Panc1 (cell line): ENCODE results near the gene ADAM23. TPM values are rescaled to one million over a fixed set of nuclear protein-coding genes. Genes with fewer than 3 reads are reported as not detected.

Experiments
- ATAC-seq: fragments of 200-7000 bp; cut with Tn5 transposase; 2 replicates; pipeline ENCODE4 v1.9.1; 2020; ENCODE audit warnings: mild to moderate bottlenecking, moderate library complexity
- BruUV-seq: library from RNA; stranded (reverse); fragments of 400-500 nt; replicated peaks from 2 replicates; lab custom pipeline; 2021; lab: Mats Ljungman, UMichigan
- CTCF ChIA-PET: fragments of 300-600 bp; sonication (Branson Sonifier 250); formaldehyde crosslinking; loops from one replicate; lab custom pipeline; 2022; ENCODE audit warnings: antibody characterized with exemption; lab: Charles Lee
- POLR2A ChIA-PET: fragments of 300-600 bp; sonication (Branson Sonifier 250); formaldehyde crosslinking; loops from one replicate; lab custom pipeline; 2022; ENCODE audit warnings: antibody characterized with exemption; lab: Charles Lee
- DNase-seq: peaks from one replicate; pipeline ENCODE4 v3.0.0-alpha.2; 2010; ENCODE audit warnings: low read depth, low spot score
- H3K27ac ChIP-seq: 2 replicates; pipeline ENCODE4 v1.5.1; 2011; ENCODE audit warnings: mild to moderate bottlenecking, low read length, inconsistent platforms
- H3K27me3 ChIP-seq: fragments of 200-500 bp; sonication (Bioruptor generic); 2 replicates; pipeline ENCODE4 v1.6.0; 2014; ENCODE audit warnings: low read length, inconsistent platforms; ENCODE audit not compliant: control insufficient read depth, insufficient read depth
- H3K36me3 ChIP-seq: fragments of 200-500 bp; sonication (Bioruptor generic); 2 replicates; pipeline ENCODE4 v1.5.1; 2014; ENCODE audit warnings: inconsistent platforms, mild to moderate bottlenecking, low read length, moderate library complexity; ENCODE audit not compliant: control insufficient read depth, insufficient read depth
- H3K4me1 ChIP-seq: 2 replicates; pipeline ENCODE4 v1.5.1; 2011; ENCODE audit warnings: inconsistent platforms, mild to moderate bottlenecking, low read length, moderate library complexity; ENCODE audit not compliant: control insufficient read depth, insufficient read depth
- H3K4me3 ChIP-seq, 2 experiments: 2 replicates each; pipeline ENCODE4 v1.5.1; 2011 to 2012; ENCODE audit warnings: low read depth in 2 of 2, low read length in 2 of 2, mild to moderate bottlenecking in 2 of 2, inconsistent platforms in 1 of 2, moderate library complexity in 1 of 2
- H3K9me3 ChIP-seq: fragments of 200-500 bp; sonication (Bioruptor generic); 2 replicates; pipeline ENCODE4 v1.5.1; 2014; ENCODE audit warnings: low read depth, mild to moderate bottlenecking, inconsistent platforms, low read length, moderate library complexity; ENCODE audit not compliant: control insufficient read depth, insufficient read depth
- CTCF ChIP-seq: fragments of 450-650 bp; IDR thresholded peaks from 2 replicates; pipeline ENCODE4 v1.5.1; 2017; ENCODE audit warnings: mild to moderate bottlenecking
- POLR2AphosphoS5 ChIP-seq: IDR thresholded peaks from 2 replicates; pipeline ENCODE4 v1.6.1; 2012; ENCODE audit warnings: mild to moderate bottlenecking, low read depth, low read length, moderate library complexity
- REST ChIP-seq, 2 experiments: IDR thresholded peaks; 2 replicates each; pipeline ENCODE4 v1.6.1; 2011 to 2012; ENCODE audit warnings: low read depth in 2 of 2, control low read depth in 1 of 2, low read length in 1 of 2, mild to moderate bottlenecking in 1 of 2, moderate library complexity in 1 of 2; ENCODE audit not compliant: insufficient read depth in 1 of 2
- SIN3A ChIP-seq: IDR thresholded peaks from 2 replicates; pipeline ENCODE4 v1.6.1; 2012; ENCODE audit warnings: low read depth, mild to moderate bottlenecking, low read length, moderate library complexity, borderline replicate concordance; ENCODE audit not compliant: insufficient read depth
- TCF7L2 ChIP-seq: IDR thresholded peaks from 2 replicates; pipeline ENCODE4 v1.6.1; 2011; ENCODE audit warnings: mild to moderate bottlenecking, low read depth, low read length, inconsistent platforms
- in situ Hi-C: cut with HindIII; loops from 2 replicates; pipeline ENCODE4 v1.10.0; 2016; ENCODE audit warnings: low sequenced_read_pairs, low pct_unique_long_range_greater_than_20kb
- intact Hi-C: fragments of 100-400 bp; cut with micrococcal nuclease; formaldehyde crosslinking; loops from one replicate; pipeline ENCODE4 v1.10.0; 2022; ENCODE audit not compliant: unreplicated experiment
- total RNA-seq: library from RNA; stranded (reverse); gene quantifications from one replicate; pipeline ENCODE4 v1.2.1, GENCODE V29; 2021; ENCODE audit not compliant: unreplicated experiment

The ADAM23 gene
- total RNA-seq, 1 experiment from 2014 or later = 0.18 TPM

GRCh38 chr2:206657087-206657486 lies 213.8 kb downstream of the ADAM23 start:
- DNase-seq (no peak), ATAC-seq (no peak)
- intact Hi-C loops = no loop called here
- no peak overlapping the region for H3K4me3 ChIP-seq
- POLR2A ChIA-PET = no interaction called here
- in situ Hi-C loops = no loop called here
- no TSS peak for BruUV-seq
- no peaks in the 10 kb centered on the region for H3K9me3 ChIP-seq
- no peak overlapping the region for H3K27ac ChIP-seq
- H3K36me3 ChIP-seq = no peaks in the 10 kb centered on the region
- H3K27me3 ChIP-seq = no peaks in the 10 kb centered on the region; the same call in 1 of the 2 replicates
- CTCF ChIA-PET = no interaction called here
- no peak for TF ChIP-seq TCF7L2
- TF ChIP-seq REST (IDR thresholded peaks at IDR 0.05; ENCODE audit: insufficient read depth in 1 of 2, low read depth in 2 of 2, low read length in 1 of 2) = no peak
- no peak for TF ChIP-seq POLR2AphosphoS5
- no peak for TF ChIP-seq SIN3A
- TF ChIP-seq CTCF = no peak
- no peaks in the 10 kb centered on the region for H3K4me1 ChIP-seq

- DNase-seq = no peak
- no peaks in the 10 kb centered on the region for H3K9me3 ChIP-seq
- no peaks in the 10 kb centered on the region for H3K4me1 ChIP-seq
- H3K27me3 ChIP-seq = peaks cover 2% of the 10 kb centered on the region
- no TSS peak for BruUV-seq
- no peak for ATAC-seq
- no peak for TF ChIP-seq POLR2AphosphoS5
- in situ Hi-C loops (no loop called here), intact Hi-C loops (no loop called here)
- CTCF ChIA-PET = no interaction called here
- POLR2A ChIA-PET = no interaction called here
- no peaks in the 10 kb centered on the region for H3K36me3 ChIP-seq
- no peak overlapping the region for H3K4me3 ChIP-seq
- H3K27ac ChIP-seq = no peak overlapping the region
Observed at GRCh38 chr2:206665251-206665650, 221.9 kb downstream of the ADAM23 start.

Other genes starting within 250 kb of the ADAM23 start
- 4.2 TPM for gene ZDBF2, start 168.9 kb upstream of the ADAM23 start, total RNA-seq
- gene FAM237A, start 199.0 kb downstream of the ADAM23 start, total RNA-seq = not detected